CD4-positive, CD25-positive, alpha-beta regulatory T cell (primary cell): ENCODE measurements around the gene OPN1SW. TPM values are rescaled to one million over a fixed set of nuclear protein-coding genes. Genes with fewer than 3 reads are reported as not detected.

Source experiments
- ATAC-seq, 2 donors: fragments of 150-1000 bp; cut with Tn5 transposase; one replicate each; pipeline ENCODE4 v1.10.0; 2021; ENCODE audit warnings: low read depth in 2 of 2, moderate number of reproducible peaks in 2 of 2, moderate library complexity in 1 of 2
- DNase-seq, 3 donors: peaks; one replicate each; pipeline versions ENCODE4 v3.0.0 to v3.0.0-alpha.2; 2012 to 2022; ENCODE audit warnings: mixed read lengths in 1 of 3
- H3K27ac ChIP-seq: one replicate; pipeline ENCODE4 v1.7.0; 2013; ENCODE audit warnings: mild to moderate bottlenecking, low read length; ENCODE audit not compliant: insufficient read depth, poor library complexity, severe bottlenecking
- H3K27me3 ChIP-seq: one replicate; pipeline ENCODE4 v1.7.0; 2013; ENCODE audit warnings: low read length; ENCODE audit not compliant: control insufficient read depth, insufficient read depth
- H3K36me3 ChIP-seq: one replicate; pipeline ENCODE4 v1.7.0; 2013; ENCODE audit warnings: mild to moderate bottlenecking, low read length, moderate library complexity; ENCODE audit not compliant: control insufficient read depth, insufficient read depth
- H3K4me1 ChIP-seq: 2 replicates; pipeline ENCODE4 v1.7.0; 2013; ENCODE audit warnings: mild to moderate bottlenecking, low read length; ENCODE audit not compliant: insufficient read depth, control insufficient read depth, poor library complexity, severe bottlenecking
- H3K4me3 ChIP-seq: one replicate; pipeline ENCODE4 v1.7.0; 2013; ENCODE audit warnings: low read depth, mild to moderate bottlenecking, low read length, moderate library complexity
- H3K9me3 ChIP-seq, 2 experiments: 1 replicate in 1 of 2; 2 replicates in 1 of 2; pipeline ENCODE4 v1.7.0; 2013; ENCODE audit warnings: low read length in 2 of 2, mild to moderate bottlenecking in 1 of 2, moderate library complexity in 1 of 2; ENCODE audit not compliant: control insufficient read depth in 2 of 2
- H3K27ac Mint-ChIP-seq, 3 donors: one replicate each; pipeline ENCODE4 v1.8.0; 2020 to 2022; ENCODE audit warnings: mild to moderate bottlenecking in 3 of 3, mixed read lengths in 3 of 3, moderate library complexity in 2 of 3
- H3K27me3 Mint-ChIP-seq: one replicate; pipeline ENCODE4 v1.8.0; 2022; ENCODE audit warnings: mild to moderate bottlenecking, mixed read lengths
- H3K36me3 Mint-ChIP-seq: one replicate; pipeline ENCODE4 v1.8.0; 2020; ENCODE audit warnings: mixed read lengths
- H3K4me1 Mint-ChIP-seq, 4 donors: one replicate each; pipeline ENCODE4 v1.8.0; 2020 to 2022; ENCODE audit warnings: mixed read lengths in 4 of 4, mild to moderate bottlenecking in 1 of 4
- H3K4me3 Mint-ChIP-seq, 4 donors: one replicate each; pipeline ENCODE4 v1.8.0; 2020 to 2022; ENCODE audit warnings: mild to moderate bottlenecking in 4 of 4, mixed read lengths in 4 of 4, moderate library complexity in 3 of 4
- H3K9me3 Mint-ChIP-seq, 7 donors: one replicate each; pipeline ENCODE4 v1.8.0; 2020 to 2022; ENCODE audit warnings: mixed read lengths in 7 of 7, mild to moderate bottlenecking in 3 of 7, moderate library complexity in 2 of 7
- polyA plus RNA-seq, 4 donors: library from polyadenylated mRNA; unstranded; fragments of 300-500 nt; fragmentation: Illumina TruSeq; gene quantifications; one replicate each; pipeline ENCODE4 v1.2.3, GENCODE V29; 2021
- total RNA-seq: library from RNA; stranded (reverse); gene quantifications from one replicate; pipeline ENCODE4 v1.2.3, GENCODE V29; 2022

The OPN1SW gene
- total and polyA plus RNA-seq, 5 donors from 2014 or later = not detected

GRCh38 chr7:128781851-128782250, 6.3 kb upstream of the OPN1SW start:
- peaks cover 0 to 15% (median 0%) of the 10 kb centered on the region in 7 donors for H3K9me3 Mint-ChIP-seq
- Histone ChIP-seq H3K9me3 (peaks cover 0 to 10% of the 10 kb centered on the region in 2 experiments), H3K27me3 (no peaks in the 10 kb centered on the region), H3K4me1 (no peaks in the 10 kb centered on the region), H3K4me3 (no peak overlapping the region), H3K27ac (no peak overlapping the region), H3K36me3 (no peaks in the 10 kb centered on the region)
- H3K27ac Mint-ChIP-seq = no peak overlapping the region
- H3K4me1 Mint-ChIP-seq = no peaks in the 10 kb centered on the region
- ATAC-seq = no peak
- no peaks in the 10 kb centered on the region for H3K27me3 Mint-ChIP-seq
- DNase-seq = no peak
- no peak overlapping the region for H3K4me3 Mint-ChIP-seq
- no peaks in the 10 kb centered on the region for H3K36me3 Mint-ChIP-seq

- H3K36me3 Mint-ChIP-seq = no peaks in the 10 kb centered on the region
- H3K36me3 ChIP-seq = no peaks in the 10 kb centered on the region
- ATAC-seq (no peak), DNase-seq (no peak)
- no peaks in the 10 kb centered on the region for H3K27me3 ChIP-seq
- H3K27ac ChIP-seq = no peak overlapping the region
- peaks cover 0 to 2% (median 0%) of the 10 kb centered on the region in 4 donors for H3K4me1 Mint-ChIP-seq
- no peak overlapping the region for H3K27ac Mint-ChIP-seq
- no peak overlapping the region for H3K4me3 ChIP-seq
- H3K9me3 ChIP-seq = peaks cover 0 to 10% of the 10 kb centered on the region in 2 experiments
- no peaks in the 10 kb centered on the region for H3K4me1 ChIP-seq
- peaks cover 0 to 15% (median 0%) of the 10 kb centered on the region in 7 donors for H3K9me3 Mint-ChIP-seq
- H3K27me3 Mint-ChIP-seq = no peaks in the 10 kb centered on the region
- no peak overlapping the region for H3K4me3 Mint-ChIP-seq
These were observed 5.5 kb upstream of the OPN1SW start for GRCh38 chr7:128781126-128781525.

GRCh38 chr7:128778946-128779345, 3.4 kb upstream of the OPN1SW start:
- no peak overlapping the region for H3K27ac Mint-ChIP-seq
- Histone ChIP-seq H3K27me3 (no peaks in the 10 kb centered on the region), H3K4me3 (no peak overlapping the region), H3K4me1 (no peaks in the 10 kb centered on the region), H3K36me3 (no peaks in the 10 kb centered on the region), H3K9me3 (peaks cover 0 to 10% of the 10 kb centered on the region in 2 experiments), H3K27ac (no peak overlapping the region)
- ATAC-seq (no peak), DNase-seq (no peak)
- no peak overlapping the region for H3K4me3 Mint-ChIP-seq
- peaks cover 0 to 2% (median 0%) of the 10 kb centered on the region in 4 donors for H3K4me1 Mint-ChIP-seq
- H3K36me3 Mint-ChIP-seq = peaks cover 10% of the 10 kb centered on the region
- no peaks in the 10 kb centered on the region for H3K27me3 Mint-ChIP-seq
- H3K9me3 Mint-ChIP-seq = peaks cover 0 to 15% (median 0%) of the 10 kb centered on the region in 7 donors

- Histone ChIP-seq H3K27ac (no peak overlapping the region), H3K4me1 (no peaks in the 10 kb centered on the region), H3K9me3 (peaks cover 0 to 10% of the 10 kb centered on the region in 2 experiments), H3K36me3 (peaks cover 5% of the 10 kb centered on the region), H3K27me3 (no peaks in the 10 kb centered on the region), H3K4me3 (no peak overlapping the region)
- Mint-ChIP-seq H3K27me3 (no peaks in the 10 kb centered on the region), H3K4me1 (peaks cover 0 to 4% (median 0%) of the 10 kb centered on the region in 4 donors), H3K4me3 (peak overlapping the region in 1 of 4 donors; percentile 23), H3K36me3 (peaks cover 18% of the 10 kb centered on the region), H3K27ac (no peak overlapping the region), H3K9me3 (peaks cover 0 to 15% (median 0%) of the 10 kb centered on the region in 7 donors)
- ATAC-seq (no peak), DNase-seq (no peak)
These were observed 1.8 kb upstream of the OPN1SW start for GRCh38 chr7:128777156-128778123.

- no peak overlapping the region for H3K4me3 ChIP-seq
- no peak overlapping the region for H3K4me3 Mint-ChIP-seq
- H3K36me3 Mint-ChIP-seq = peaks cover 37% of the 10 kb centered on the region
- no peaks in the 10 kb centered on the region for H3K27me3 Mint-ChIP-seq
- H3K9me3 ChIP-seq = peaks cover 0 to 10% of the 10 kb centered on the region in 2 experiments
- no peaks in the 10 kb centered on the region for H3K4me1 ChIP-seq
- no peak for ATAC-seq
- H3K9me3 Mint-ChIP-seq = peaks cover 0 to 15% (median 0%) of the 10 kb centered on the region in 7 donors
- no peaks in the 10 kb centered on the region for H3K27me3 ChIP-seq
- H3K36me3 ChIP-seq = peaks cover 21% of the 10 kb centered on the region
- DNase-seq = no peak
- H3K27ac Mint-ChIP-seq = no peak overlapping the region
- no peak overlapping the region for H3K27ac ChIP-seq
- H3K4me1 Mint-ChIP-seq = peaks cover 0 to 4% (median 0%) of the 10 kb centered on the region in 4 donors
These were observed 673 bp downstream of the OPN1SW start for GRCh38 chr7:128774921-128775320.

GRCh38 chr7:128774029-128774689, 1.4 kb downstream of the OPN1SW start:
- no peak overlapping the region for H3K27ac ChIP-seq
- Mint-ChIP-seq H3K4me3 (no peak overlapping the region), H3K9me3 (peaks cover 0 to 15% (median 0%) of the 10 kb centered on the region in 7 donors), H3K36me3 (peaks cover 45% of the 10 kb centered on the region), H3K27me3 (no peaks in the 10 kb centered on the region), H3K27ac (no peak overlapping the region), H3K4me1 (peaks cover 0 to 4% (median 0%) of the 10 kb centered on the region in 4 donors)
- no peaks in the 10 kb centered on the region for H3K4me1 ChIP-seq
- no peak for ATAC-seq
- DNase-seq = no peak
- H3K9me3 ChIP-seq = peaks cover 0 to 10% of the 10 kb centered on the region in 2 experiments
- H3K36me3 ChIP-seq = peaks cover 29% of the 10 kb centered on the region
- no peak overlapping the region for H3K4me3 ChIP-seq
- no peaks in the 10 kb centered on the region for H3K27me3 ChIP-seq

- Histone ChIP-seq H3K27me3 (no peaks in the 10 kb centered on the region), H3K36me3 (peaks cover 34% of the 10 kb centered on the region), H3K9me3 (peaks cover 0 to 10% of the 10 kb centered on the region in 2 experiments), H3K4me1 (no peaks in the 10 kb centered on the region), H3K4me3 (no peak overlapping the region), H3K27ac (no peak overlapping the region)
- H3K27me3 Mint-ChIP-seq = no peaks in the 10 kb centered on the region
- H3K9me3 Mint-ChIP-seq = peaks cover 0 to 15% (median 0%) of the 10 kb centered on the region in 7 donors
- H3K4me1 Mint-ChIP-seq = peaks cover 0 to 4% (median 0%) of the 10 kb centered on the region in 4 donors
- no peak overlapping the region for H3K4me3 Mint-ChIP-seq
- DNase-seq (no peak), ATAC-seq (no peak)
- H3K27ac Mint-ChIP-seq = no peak overlapping the region
- peaks cover 50% of the 10 kb centered on the region for H3K36me3 Mint-ChIP-seq
These were observed 2.0 kb downstream of the OPN1SW start for GRCh38 chr7:128773604-128774003.
